B cell (primary cell): Measurements from ENCODE around the gene CMTM3.

Source experiments
- CTCF ChIP-seq: fragments of 200-600 bp; IDR thresholded peaks from one replicate; pipeline ENCODE4 v1.8.0; 2022; ENCODE audit warnings: antibody characterized with exemption, mild to moderate bottlenecking
- EZH2 ChIP-seq: IDR thresholded peaks from 2 replicates; pipeline ENCODE4 v1.6.1; 2012; ENCODE audit warnings: borderline replicate concordance, low read depth, mild to moderate bottlenecking, moderate library complexity, low read length; ENCODE audit not compliant: insufficient read depth, poor library complexity, severe bottlenecking

- TF ChIP-seq EZH2 (no peak), CTCF (no peak)
These were observed 12.1 kb downstream of the CMTM3 start for GRCh38 chr16:66616592-66616991.
